Neural cell (in vitro differentiated cells): ENCODE data around the gene HLA-DRB1. TPM values are rescaled to one million over a fixed set of nuclear protein-coding genes. Genes with fewer than 3 reads are reported as not detected.

Experiments
- H2AFZ ChIP-seq: fragments of 200-600, 300-800 bp; sonication (generic), shearing (Covaris generic); 2 replicates; pipeline ENCODE4 v1.6.0; 2014; ENCODE audit warnings: low read depth, mild to moderate bottlenecking, antibody characterized with exemption, low read length, moderate library complexity
- H3F3A ChIP-seq: fragments of 200-600 bp; shearing (Covaris generic); 2 replicates; pipeline ENCODE4 v1.6.1; 2016; ENCODE audit warnings: mild to moderate bottlenecking, moderate library complexity, mixed read lengths, antibody characterized with exemption, low read length; ENCODE audit not compliant: insufficient read depth, poor library complexity, severe bottlenecking
- H3K27ac ChIP-seq: fragments of 200-600, 300-800 bp; sonication (generic), shearing (Covaris generic); 2 replicates; pipeline ENCODE4 v1.5.1; 2014; ENCODE audit warnings: mild to moderate bottlenecking, low read length, moderate library complexity
- H3K27me3 ChIP-seq: fragments of 300-800, 200-600 bp; sonication (generic), shearing (Covaris generic); 2 replicates; pipeline ENCODE4 v1.6.0; 2014; ENCODE audit warnings: mild to moderate bottlenecking, low read depth, low read length, moderate library complexity; ENCODE audit not compliant: insufficient read depth
- H3K36me3 ChIP-seq: fragments of 300-800, 200-600 bp; sonication (generic), shearing (Covaris generic); 2 replicates; pipeline ENCODE4 v1.5.1; 2014; ENCODE audit warnings: mild to moderate bottlenecking, antibody characterized with exemption, low read length, moderate library complexity; ENCODE audit not compliant: insufficient read depth
- H3K4me2 ChIP-seq: fragments of 300-800, 200-600 bp; sonication (generic), shearing (Covaris generic); 2 replicates; pipeline ENCODE4 v1.6.0; 2014; ENCODE audit warnings: mild to moderate bottlenecking, low read length
- H3K4me3 ChIP-seq: fragments of 300-800, 200-600 bp; sonication (generic), shearing (Covaris generic); 2 replicates; pipeline ENCODE4 v1.5.1; 2014; ENCODE audit warnings: mild to moderate bottlenecking, low read length, moderate library complexity
- H3K79me2 ChIP-seq: fragments of 200-600 bp; shearing (Covaris generic); replicated peaks from 2 replicates; pipeline ENCODE4 v1.6.0; 2014; ENCODE audit warnings: mild to moderate bottlenecking, low read length, moderate library complexity; ENCODE audit not compliant: insufficient read depth
- H3K9ac ChIP-seq: fragments of 300-800, 200-600 bp; sonication (generic), shearing (Covaris generic); 2 replicates; pipeline ENCODE4 v1.6.1; 2016; ENCODE audit warnings: mild to moderate bottlenecking, low read length, mixed read lengths
- H3K9me2 ChIP-seq: fragments of 200-600 bp; shearing (Covaris generic); 2 replicates; pipeline ENCODE4 v1.6.1; 2016; ENCODE audit warnings: mild to moderate bottlenecking, low read length, mixed read lengths; ENCODE audit not compliant: insufficient read depth
- H3K9me3 ChIP-seq: fragments of 200-600, 300-800 bp; sonication (generic), shearing (Covaris generic); 2 replicates; pipeline ENCODE4 v1.6.1; 2016; ENCODE audit warnings: mild to moderate bottlenecking, mixed run types, low read length, moderate library complexity, mixed read lengths
- H4K20me1 ChIP-seq: fragments of 200-600 bp; shearing (Covaris generic); 2 replicates; pipeline ENCODE4 v1.6.1; 2016; ENCODE audit warnings: mild to moderate bottlenecking, mixed run types; ENCODE audit not compliant: insufficient read depth
- CTCF ChIP-seq: fragments of 450-650 bp; IDR thresholded peaks from 2 replicates; pipeline ENCODE4 v1.5.1; 2014; ENCODE audit warnings: antibody characterized with exemption, mild to moderate bottlenecking, moderate library complexity; ENCODE audit not compliant: poor library complexity, severe bottlenecking
- EP300 ChIP-seq: fragments of 450-650 bp; conservative IDR thresholded peaks from 2 replicates; pipeline ENCODE4 v1.6.1; 2014; ENCODE audit warnings: antibody characterized with exemption, mild to moderate bottlenecking, moderate library complexity; ENCODE audit not compliant: poor library complexity, severe bottlenecking
- EZH2 ChIP-seq: fragments of 200-600, 300-800 bp; shearing (Covaris generic), sonication (generic); IDR thresholded peaks from 2 replicates; pipeline ENCODE4 v1.6.1; 2014; ENCODE audit warnings: antibody characterized with exemption, low read length, borderline replicate concordance, mild to moderate bottlenecking; ENCODE audit not compliant: insufficient read depth, poor library complexity, severe bottlenecking
- MXI1 ChIP-seq: fragments of 450-650 bp; conservative IDR thresholded peaks from 2 replicates; pipeline ENCODE4 v1.6.1; 2014; ENCODE audit warnings: antibody characterized with exemption, mild to moderate bottlenecking; ENCODE audit not compliant: poor library complexity, severe bottlenecking
- POLR2AphosphoS5 ChIP-seq: IDR thresholded peaks from 2 replicates; pipeline ENCODE4 v1.6.1; 2012
- RAD21 ChIP-seq: fragments of 450-650 bp; conservative IDR thresholded peaks from 2 replicates; pipeline ENCODE4 v1.6.1; 2014; ENCODE audit warnings: antibody characterized with exemption, mild to moderate bottlenecking, moderate library complexity
- REST ChIP-seq: IDR thresholded peaks from 2 replicates; pipeline ENCODE4 v1.6.1; 2012; ENCODE audit warnings: borderline replicate concordance
- SMC3 ChIP-seq: fragments of 450-650 bp; conservative IDR thresholded peaks from 2 replicates; pipeline ENCODE4 v1.6.1; 2014; ENCODE audit warnings: antibody characterized with exemption, mild to moderate bottlenecking, moderate library complexity; ENCODE audit not compliant: poor library complexity
- TAF1 ChIP-seq: IDR thresholded peaks from 2 replicates; pipeline ENCODE4 v1.6.1; 2012; ENCODE audit warnings: low read depth
- polyA plus RNA-seq: library from polyadenylated mRNA; depleted of rRNA; stranded (reverse); fragments of >200 nt; gene quantifications from 2 replicates; pipeline ENCODE4 v1.2.3, GENCODE V29; 2014

Gene HLA-DRB1
- polyA plus RNA-seq, 1 donor from 2014 or later: not detected

DNA sequence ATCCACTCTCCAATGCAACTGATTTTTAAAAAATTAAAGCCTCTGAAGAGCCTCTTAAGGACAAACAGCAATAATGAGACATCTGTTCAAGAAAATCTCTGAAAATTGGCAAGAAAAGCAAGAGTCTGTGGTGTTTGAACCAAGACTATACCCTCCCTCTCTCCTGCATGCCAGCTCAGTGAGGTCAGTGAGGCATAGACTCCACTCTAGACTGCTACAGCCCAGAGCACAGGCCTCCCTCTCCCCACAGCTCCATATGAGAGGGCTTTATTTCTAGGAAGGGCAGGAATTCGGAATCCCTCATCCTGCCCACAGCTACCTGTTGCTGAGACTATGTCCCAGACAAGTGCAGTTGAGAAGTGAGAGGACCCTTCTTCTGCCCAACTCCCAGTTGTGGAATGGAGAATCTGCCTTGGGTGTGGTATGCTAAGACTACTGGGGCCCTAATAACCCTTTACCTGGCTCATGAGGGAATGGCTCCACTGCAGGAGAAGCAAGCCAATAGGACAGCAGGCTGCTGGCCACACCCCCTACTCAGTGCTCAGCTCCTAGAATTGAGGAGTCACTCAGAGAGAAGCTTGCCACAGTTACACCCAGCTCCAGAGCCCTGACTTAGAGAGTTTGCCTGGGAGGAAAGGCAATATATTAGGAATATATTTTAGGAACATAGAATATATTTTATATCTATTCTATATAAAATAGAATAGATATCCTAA is 24.9 kb upstream of the HLA-DRB1 start:
- no peaks in the 10 kb centered on the region for H3K36me3 ChIP-seq
- H3K27me3 ChIP-seq: no peaks in the 10 kb centered on the region
- H3K4me2 ChIP-seq: no peak overlapping the region
- H3K9me2 ChIP-seq: no peaks in the 10 kb centered on the region
- H3F3A ChIP-seq: no peaks in the 10 kb centered on the region
- H3K4me3 ChIP-seq: no peak overlapping the region
- no peak overlapping the region for H3K9ac ChIP-seq
- no peaks in the 10 kb centered on the region for H4K20me1 ChIP-seq
- TF ChIP-seq SMC3 (no peak), POLR2AphosphoS5 (no peak), REST (no peak), RAD21 (no peak), MXI1 (no peak)
- H3K79me2 ChIP-seq: no peaks in the 10 kb centered on the region
- H3K9me3 ChIP-seq: no peaks in the 10 kb centered on the region
- no peak overlapping the region for H2AFZ ChIP-seq
- H3K27ac ChIP-seq: no peak overlapping the region

DNA sequence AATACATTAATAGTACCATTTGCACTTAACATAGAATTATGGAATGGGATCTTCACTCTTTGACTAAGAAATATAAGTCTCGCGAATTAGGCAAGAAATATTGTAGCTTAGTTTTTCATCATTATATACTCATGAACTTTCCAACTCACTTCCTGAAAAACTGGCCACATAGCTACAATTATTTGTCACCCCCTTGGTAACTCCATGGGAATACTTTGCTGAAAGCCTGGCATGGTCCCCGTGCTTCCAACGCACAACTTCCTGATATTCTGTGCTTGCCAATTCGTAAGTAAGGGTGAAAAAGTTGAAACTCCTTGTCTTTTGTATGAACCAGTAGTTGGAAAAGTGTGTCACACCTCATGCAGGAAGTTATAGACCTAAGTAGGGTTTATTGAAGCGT is 23.8 kb upstream of the HLA-DRB1 start:
- Histone ChIP-seq H3K27me3 (no peaks in the 10 kb centered on the region), H3K27ac (no peak overlapping the region), H3K36me3 (no peaks in the 10 kb centered on the region), H3K79me2 (no peaks in the 10 kb centered on the region), H3K9me2 (no peaks in the 10 kb centered on the region), H3K9me3 (no peaks in the 10 kb centered on the region), H3K4me3 (no peak overlapping the region), H3K4me2 (no peak overlapping the region), H3F3A (no peaks in the 10 kb centered on the region), H4K20me1 (no peaks in the 10 kb centered on the region), H2AFZ (no peak overlapping the region), H3K9ac (no peak overlapping the region)
- TF ChIP-seq SMC3 (no peak), EZH2 (no peak), EP300 (no peak), REST (no peak), POLR2AphosphoS5 (no peak), RAD21 (no peak), MXI1 (no peak), CTCF (no peak), TAF1 (no peak)
